Rectal smooth muscle tissue (tissue), 1 donor: ENCODE measurements around the gene DNAH10.

Experiments used
- H3K27ac ChIP-seq: one replicate; pipeline ENCODE4 v1.7.0; 2013; ENCODE audit warnings: low read depth, low read length, inconsistent platforms
- H3K27me3 ChIP-seq: one replicate; pipeline ENCODE4 v1.7.0; 2013; ENCODE audit warnings: low read length; ENCODE audit not compliant: control insufficient read depth, insufficient read depth
- H3K36me3 ChIP-seq: one replicate; pipeline ENCODE4 v1.7.0; 2013; ENCODE audit warnings: low read length; ENCODE audit not compliant: control insufficient read depth, insufficient read depth
- H3K4me1 ChIP-seq: one replicate; pipeline ENCODE4 v1.7.0; 2013; ENCODE audit warnings: low read length; ENCODE audit not compliant: control insufficient read depth, insufficient read depth
- H3K4me3 ChIP-seq: one replicate; pipeline ENCODE4 v1.7.0; 2013; ENCODE audit warnings: low read length
- H3K9ac ChIP-seq: one replicate; pipeline ENCODE4 v1.7.0; 2013; ENCODE audit warnings: low read length

The DNAH10 gene

DNA sequence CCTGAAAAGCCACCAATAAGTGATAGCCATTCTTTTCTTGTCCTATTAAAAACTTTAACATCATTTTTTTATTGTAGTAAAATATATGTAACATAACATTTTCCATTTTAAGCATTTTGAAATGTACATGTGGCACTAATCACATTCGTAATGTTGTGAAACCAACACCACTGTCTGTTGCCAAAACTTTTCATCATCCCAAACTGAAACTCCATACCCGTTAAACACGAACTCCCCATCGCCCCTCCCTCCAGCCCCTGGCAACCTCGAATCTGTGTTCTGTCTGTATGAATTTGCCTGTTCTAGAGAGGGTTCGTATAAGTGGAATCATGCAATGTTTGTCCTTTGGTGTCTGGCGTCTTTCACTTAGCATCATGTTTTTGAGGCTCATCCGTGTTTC, 134.7 kb downstream of the DNAH10 start:
- no peaks in the 10 kb centered on the region for H3K27me3 ChIP-seq
- H3K27ac ChIP-seq = no peak overlapping the region
- H3K36me3 ChIP-seq = no peaks in the 10 kb centered on the region
- H3K9ac ChIP-seq = no peak overlapping the region
- no peaks in the 10 kb centered on the region for H3K4me1 ChIP-seq
- H3K4me3 ChIP-seq = no peak overlapping the region

DNA sequence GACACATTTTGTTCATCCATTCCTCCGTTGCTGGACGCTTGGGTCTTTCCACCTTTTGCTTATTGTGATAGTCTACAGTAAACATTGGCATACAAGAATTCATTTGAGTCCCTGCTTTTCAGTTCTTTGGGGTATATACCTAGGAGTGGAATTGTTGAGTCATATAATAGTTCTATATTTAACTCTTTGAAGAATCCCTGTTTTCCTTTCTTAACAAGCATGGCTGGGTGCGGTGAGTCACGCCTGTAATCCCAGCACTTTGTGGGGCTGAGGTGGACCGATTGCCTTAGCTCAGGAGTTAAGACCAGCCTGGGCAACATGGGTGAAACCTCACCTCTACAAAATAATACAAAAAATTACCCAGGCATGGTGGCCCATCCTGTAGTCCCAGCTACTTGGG, 135.1 kb downstream of the DNAH10 start:
- no peak overlapping the region for H3K4me3 ChIP-seq
- H3K36me3 ChIP-seq = no peaks in the 10 kb centered on the region
- no peaks in the 10 kb centered on the region for H3K27me3 ChIP-seq
- no peak overlapping the region for H3K27ac ChIP-seq
- H3K4me1 ChIP-seq = no peaks in the 10 kb centered on the region
- H3K9ac ChIP-seq = no peak overlapping the region

DNA sequence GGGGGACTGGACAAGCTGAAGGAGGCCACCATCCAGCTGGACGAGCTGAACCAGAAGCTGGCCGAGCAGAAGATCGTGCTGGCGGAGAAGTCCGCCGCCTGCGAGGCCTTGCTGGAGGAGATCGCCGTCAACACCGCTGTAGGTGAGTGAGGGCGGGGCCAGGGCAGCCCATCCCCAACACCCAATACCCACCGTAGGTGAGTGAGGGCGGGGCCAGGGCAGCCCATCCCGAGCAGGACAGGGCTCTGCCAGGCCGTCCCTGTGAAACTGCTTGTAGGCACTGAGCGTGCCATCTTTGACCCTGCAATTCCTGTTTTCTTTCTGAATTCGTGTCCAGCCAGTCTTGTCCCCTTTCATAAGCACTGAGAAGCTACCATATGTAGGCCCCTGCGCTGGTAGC, 136.6 kb downstream of the DNAH10 start:
- no peak overlapping the region for H3K9ac ChIP-seq
- H3K4me1 ChIP-seq = no peaks in the 10 kb centered on the region
- H3K4me3 ChIP-seq = no peak overlapping the region
- H3K36me3 ChIP-seq = no peaks in the 10 kb centered on the region
- H3K27ac ChIP-seq = no peak overlapping the region
- H3K27me3 ChIP-seq = peaks cover under 1% of the 10 kb centered on the region

DNA sequence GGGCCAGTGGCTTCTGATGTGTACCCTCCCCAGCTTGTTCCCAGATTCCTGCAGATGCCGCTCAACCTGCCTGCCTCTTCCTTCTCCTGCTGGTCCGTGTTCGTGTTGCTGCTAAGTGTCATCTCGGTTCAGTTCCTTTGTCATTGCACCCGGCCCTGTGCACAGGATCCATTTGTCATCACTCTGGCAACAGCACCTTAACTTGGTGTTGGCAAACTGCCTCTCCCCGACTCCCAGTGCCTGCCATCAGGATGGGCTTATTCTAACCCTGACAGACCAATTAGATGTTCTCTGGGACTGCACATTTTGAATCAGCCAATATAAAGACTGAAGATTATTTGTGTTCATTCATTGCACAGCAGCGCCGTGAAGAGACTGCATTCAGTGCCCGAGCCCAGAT, 137.3 kb downstream of the DNAH10 start:
- no peak overlapping the region for H3K27ac ChIP-seq
- peaks cover 2% of the 10 kb centered on the region for H3K27me3 ChIP-seq
- no peak overlapping the region for H3K4me3 ChIP-seq
- H3K4me1 ChIP-seq = no peaks in the 10 kb centered on the region
- H3K9ac ChIP-seq = no peak overlapping the region
- no peaks in the 10 kb centered on the region for H3K36me3 ChIP-seq

DNA sequence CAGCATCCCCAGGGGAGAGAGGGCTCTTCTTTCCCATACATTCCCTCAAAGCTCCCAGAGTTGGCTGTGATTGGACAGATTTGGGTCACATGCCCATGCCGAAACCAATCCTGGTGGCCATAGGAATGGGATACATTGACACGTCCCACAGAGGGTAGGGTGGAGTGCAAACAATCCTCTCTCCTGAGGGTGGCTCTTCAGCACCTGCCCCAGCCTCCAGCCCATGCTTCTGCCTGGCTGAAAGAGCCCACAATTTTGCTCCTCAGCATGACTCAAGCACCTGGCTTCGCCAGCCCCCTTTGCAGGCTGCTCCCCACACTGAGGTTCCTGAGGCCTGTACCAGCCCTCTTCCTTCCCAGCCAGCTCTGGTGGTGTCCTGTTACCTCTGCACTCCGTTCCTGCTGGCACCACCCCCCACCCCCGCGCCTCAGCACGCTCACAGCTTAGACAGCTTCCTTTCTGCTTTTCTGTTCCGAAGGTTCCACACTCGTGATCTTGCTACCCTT, 138.8 kb downstream of the DNAH10 start:
- H3K4me1 ChIP-seq = no peaks in the 10 kb centered on the region
- no peak overlapping the region for H3K27ac ChIP-seq
- no peak overlapping the region for H3K9ac ChIP-seq
- no peak overlapping the region for H3K4me3 ChIP-seq
- H3K27me3 ChIP-seq = peaks cover 2% of the 10 kb centered on the region
- H3K36me3 ChIP-seq = no peaks in the 10 kb centered on the region

DNA sequence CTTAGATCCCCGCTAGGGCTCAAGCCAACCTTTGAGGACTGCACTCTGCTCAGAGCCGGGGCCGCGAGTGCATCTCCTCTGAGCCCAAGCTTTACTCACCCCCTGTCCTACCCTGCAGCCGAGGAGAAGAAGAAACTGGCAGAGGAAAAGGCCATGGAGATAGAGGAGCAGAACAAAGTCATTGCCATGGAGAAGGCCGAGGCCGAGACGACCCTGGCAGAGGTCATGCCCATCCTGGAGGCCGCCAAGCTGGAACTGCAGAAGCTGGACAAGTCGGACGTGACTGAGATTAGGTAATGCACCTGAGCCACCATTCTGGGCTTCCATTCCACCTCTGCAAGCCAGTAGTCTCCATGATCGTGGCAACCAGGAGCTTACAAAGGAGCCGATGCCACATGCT, 140.7 kb downstream of the DNAH10 start:
- Histone ChIP-seq H3K4me3 (no peak overlapping the region), H3K36me3 (no peaks in the 10 kb centered on the region), H3K4me1 (no peaks in the 10 kb centered on the region), H3K27me3 (peaks cover 2% of the 10 kb centered on the region), H3K9ac (no peak overlapping the region), H3K27ac (no peak overlapping the region)

DNA sequence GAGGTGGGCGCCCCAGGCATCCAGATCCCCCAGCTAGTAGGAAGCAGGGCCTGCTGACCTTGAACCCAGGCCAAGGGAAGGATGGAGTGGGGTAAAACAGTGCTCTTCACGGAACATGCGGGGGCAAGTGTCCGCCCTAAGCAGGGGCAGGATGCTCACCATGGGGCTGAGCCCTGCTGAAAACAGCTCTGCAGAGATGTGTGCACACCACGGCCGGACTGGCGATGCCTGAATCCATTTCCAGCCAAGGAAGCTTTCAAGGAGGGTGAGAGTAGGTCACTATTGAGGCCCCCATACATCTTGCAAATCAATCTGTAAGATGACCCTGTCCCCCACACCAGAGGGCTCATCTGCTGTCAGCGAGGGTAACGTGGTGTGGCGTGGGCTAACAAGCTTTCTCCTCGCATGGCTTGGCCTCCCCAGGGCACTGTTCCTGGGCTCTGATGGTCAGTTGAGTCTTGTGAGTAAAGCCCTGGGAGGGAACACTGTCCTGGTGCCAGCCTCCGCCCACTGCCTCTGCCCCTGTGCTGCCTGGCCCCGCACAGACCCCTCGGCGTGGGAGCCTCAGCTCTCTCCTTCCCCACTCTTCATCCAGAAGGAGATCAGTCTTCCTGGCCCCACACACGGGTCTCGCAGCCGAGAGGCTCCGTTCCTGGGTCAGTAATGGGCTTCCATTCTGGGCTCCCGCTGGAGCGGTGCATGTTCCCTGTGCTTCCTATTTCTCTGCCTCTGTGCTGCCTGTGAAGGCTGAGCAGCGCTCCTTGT, 141.4 kb downstream of the DNAH10 start:
- peaks cover 2% of the 10 kb centered on the region for H3K27me3 ChIP-seq

DNA sequence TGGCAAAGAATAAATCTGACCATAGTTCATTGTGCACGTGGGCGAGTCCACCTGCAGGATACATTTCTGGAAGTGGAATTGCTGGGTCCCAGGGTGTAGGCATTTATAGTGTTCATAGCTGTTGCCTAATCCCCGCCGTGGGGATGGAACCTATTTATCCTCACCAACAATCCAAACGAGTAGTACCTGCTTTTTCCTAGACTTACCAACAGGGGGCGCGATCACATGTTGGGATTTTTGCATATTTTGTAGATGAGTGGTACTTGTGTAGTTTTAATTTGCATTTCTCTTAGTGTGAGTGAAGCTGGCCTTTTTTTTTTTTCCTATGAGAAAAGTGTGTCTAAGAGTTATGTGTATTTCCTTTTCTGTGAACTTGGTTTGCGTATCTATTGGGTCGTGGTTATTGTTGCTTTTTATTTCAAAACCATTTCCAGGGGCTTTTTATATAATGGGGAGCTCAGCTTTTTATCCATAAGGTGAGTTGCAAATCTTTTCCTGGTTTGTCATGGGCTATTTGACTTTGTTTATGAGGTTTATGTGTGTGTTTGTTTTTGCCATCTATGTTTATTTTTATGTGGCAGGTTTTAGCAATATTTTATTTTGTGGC, 143.3 kb downstream of the DNAH10 start:
- no peak overlapping the region for H3K27ac ChIP-seq
- no peak overlapping the region for H3K9ac ChIP-seq
- H3K27me3 ChIP-seq = peaks cover 2% of the 10 kb centered on the region
- H3K36me3 ChIP-seq = no peaks in the 10 kb centered on the region
- no peaks in the 10 kb centered on the region for H3K4me1 ChIP-seq
- no peak overlapping the region for H3K4me3 ChIP-seq

More for the DNA sequence above, 141.4 kb downstream of the DNAH10 start:
- no peaks in the 10 kb centered on the region for H3K4me1 ChIP-seq
- no peak overlapping the region for H3K27ac ChIP-seq
- no peaks in the 10 kb centered on the region for H3K36me3 ChIP-seq
- no peak overlapping the region for H3K9ac ChIP-seq
- no peak overlapping the region for H3K4me3 ChIP-seq

DNA sequence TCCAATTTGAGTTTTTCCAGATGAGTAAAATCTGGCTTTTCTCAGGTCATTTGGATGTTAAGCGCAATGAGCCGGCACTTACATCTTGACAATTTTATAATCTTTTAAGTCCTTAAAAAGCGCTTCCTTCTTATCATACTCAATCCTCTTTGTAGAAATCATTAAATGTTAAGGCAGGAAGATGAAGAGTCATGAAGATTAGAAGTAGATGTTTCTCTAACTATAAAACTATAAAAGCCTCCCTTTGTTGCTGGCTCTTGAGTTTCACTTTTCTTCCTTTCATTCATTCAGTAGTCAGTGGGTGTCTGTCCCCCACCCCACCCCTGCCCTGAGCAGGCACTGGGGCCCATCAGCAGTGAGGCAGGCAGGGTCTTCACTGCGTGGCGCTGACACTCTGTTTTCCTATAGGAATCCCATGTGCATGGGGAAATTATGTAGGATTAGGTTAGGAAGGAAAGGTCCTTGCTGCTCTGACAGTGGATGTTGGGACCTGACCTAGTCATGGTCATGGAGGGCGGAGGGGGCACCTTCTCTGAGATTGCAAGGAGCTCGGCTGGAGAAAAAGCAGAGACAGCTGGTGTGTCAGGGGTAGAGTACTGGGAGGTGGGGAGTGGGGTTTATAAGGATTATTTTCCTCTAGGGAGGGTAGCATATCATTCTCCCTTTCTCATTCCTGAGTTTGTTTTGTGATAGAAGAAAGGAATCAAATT, 144.8 kb downstream of the DNAH10 start:
- H3K4me1 ChIP-seq = no peaks in the 10 kb centered on the region
- H3K36me3 ChIP-seq = no peaks in the 10 kb centered on the region
- H3K27me3 ChIP-seq = peaks cover 2% of the 10 kb centered on the region
- H3K9ac ChIP-seq = no peak overlapping the region
- no peak overlapping the region for H3K4me3 ChIP-seq
- H3K27ac ChIP-seq = no peak overlapping the region

DNA sequence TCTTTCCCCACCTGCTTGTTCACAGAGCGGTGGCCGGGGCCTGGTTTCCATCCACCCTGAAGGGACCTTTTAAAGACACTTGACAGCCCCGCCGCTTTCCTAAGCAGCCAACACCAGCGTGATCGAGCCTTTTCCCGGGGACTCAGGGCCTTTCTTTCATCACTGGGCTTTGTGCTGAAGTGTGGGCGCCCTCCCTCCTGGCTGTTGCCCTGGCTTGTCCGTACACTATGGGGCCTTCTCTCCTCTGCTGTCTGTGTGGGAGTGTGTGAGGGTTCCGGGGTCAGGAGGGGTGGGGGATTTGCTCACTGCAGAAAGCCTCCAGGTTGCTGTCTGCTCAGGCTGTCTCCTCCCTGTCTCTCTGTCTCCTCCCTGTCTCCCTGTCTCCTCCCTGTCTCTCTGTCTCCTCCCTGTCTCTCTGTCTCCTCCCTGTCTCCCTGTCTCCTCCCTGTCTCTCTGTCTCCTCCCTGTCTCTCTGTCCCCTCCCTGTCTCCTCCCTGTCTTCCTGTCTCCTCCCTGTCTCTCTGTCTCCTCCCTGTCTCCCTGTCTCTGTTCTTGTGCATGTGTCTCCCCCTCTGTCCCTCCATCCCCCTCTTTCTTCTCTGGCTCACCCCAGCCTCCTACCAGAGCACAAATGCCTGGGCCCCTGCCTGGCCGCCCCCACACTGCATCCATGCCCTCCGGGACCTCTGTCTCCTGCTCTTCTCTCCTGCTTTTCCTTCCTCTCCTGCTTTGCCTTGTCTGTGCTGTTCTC, 145.8 kb downstream of the DNAH10 start:
- Histone ChIP-seq H3K27ac (no peak overlapping the region), H3K4me3 (no peak overlapping the region), H3K36me3 (no peaks in the 10 kb centered on the region), H3K9ac (no peak overlapping the region), H3K4me1 (no peaks in the 10 kb centered on the region), H3K27me3 (peaks cover 2% of the 10 kb centered on the region)

DNA sequence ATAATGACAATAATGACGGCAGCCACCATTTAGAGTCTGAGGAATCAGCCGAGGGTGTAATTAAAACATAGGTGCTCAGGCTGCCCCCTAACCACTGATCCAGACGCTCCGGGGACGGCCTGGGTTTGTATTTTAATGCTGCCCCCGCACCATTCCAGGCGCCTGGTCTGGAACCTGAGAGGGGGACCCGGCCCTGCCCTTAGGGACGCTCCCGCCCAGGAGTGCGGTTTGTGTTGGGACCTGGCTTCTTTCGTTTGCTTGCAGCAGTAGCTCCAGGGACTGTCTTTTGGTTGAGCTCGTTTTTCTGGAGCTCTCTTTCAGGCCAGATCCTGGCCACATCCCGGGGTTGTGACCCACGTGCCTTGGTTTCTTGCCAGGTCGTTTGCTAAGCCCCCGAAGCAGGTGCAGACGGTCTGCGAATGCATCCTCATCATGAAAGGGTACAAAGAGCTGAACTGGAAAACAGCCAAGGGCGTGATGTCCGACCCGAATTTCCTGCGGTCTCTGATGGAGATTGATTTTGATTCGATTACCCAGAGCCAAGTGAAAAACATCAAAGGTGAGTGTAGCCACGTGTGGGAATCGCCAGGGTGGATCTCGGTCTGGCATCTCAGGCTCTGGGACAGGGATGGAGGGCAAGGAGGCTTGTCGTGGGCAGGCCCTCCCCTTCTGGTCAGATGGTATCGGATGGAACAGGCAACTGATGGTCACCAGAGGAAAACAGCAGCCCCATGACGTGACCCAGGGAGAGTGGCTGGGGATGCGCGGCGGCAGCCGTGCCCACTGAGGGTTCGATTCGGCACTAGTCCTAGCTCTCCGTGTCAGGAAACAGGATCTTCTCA, 147.0 kb downstream of the DNAH10 start:
- Histone ChIP-seq H3K27ac (no peak overlapping the region), H3K4me3 (no peak overlapping the region), H3K27me3 (no peaks in the 10 kb centered on the region), H3K36me3 (no peaks in the 10 kb centered on the region), H3K9ac (no peak overlapping the region), H3K4me1 (no peaks in the 10 kb centered on the region)
